ENCODE data around the gene RIT2.

DNA sequence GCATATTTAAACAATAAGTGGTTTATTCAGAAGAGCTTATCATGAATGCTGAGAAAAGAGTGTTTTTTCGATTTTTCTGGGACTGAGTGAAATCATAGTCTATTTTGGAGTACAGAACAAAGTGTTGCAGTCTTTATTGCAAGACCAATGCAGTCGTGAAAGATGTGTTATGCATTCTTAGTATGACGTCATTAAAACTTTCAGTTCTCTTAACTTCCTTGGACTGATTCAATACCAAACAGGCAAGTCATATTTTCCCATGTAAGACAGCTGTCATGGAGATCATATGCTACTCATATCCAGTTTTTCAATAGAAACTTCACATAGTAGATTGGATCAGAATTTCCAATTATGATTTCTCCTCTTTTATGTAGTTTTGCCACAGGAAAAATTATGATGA, 92.6 kb downstream of the RIT2 start:
- TF ChIP-seq REST (IDR thresholded peaks at IDR 0.05; ENCODE audit: low read depth) (no peak), TCF12 (IDR thresholded peaks at IDR 0.05; ENCODE audit: low read depth) (no peak), TAF1 (IDR thresholded peaks at IDR 0.05; ENCODE audit: low read depth) (no peak), TEAD4 (IDR thresholded peaks at IDR 0.05) (no peak)
